HG02571 (cell line): ENCODE data around the gene C14orf119.

Source experiments
- ATAC-seq: cut with Tn5 transposase; IDR thresholded peaks from one replicate; pipeline ENCODE4 v1.9.1; 2021; ENCODE audit warnings: mild to moderate bottlenecking, moderate library complexity; ENCODE audit not compliant: unreplicated experiment

The C14orf119 gene

GRCh38 chr14:23124337-23124954, 29.1 kb downstream of the C14orf119 start:
- ATAC-seq, result no peak

DNA sequence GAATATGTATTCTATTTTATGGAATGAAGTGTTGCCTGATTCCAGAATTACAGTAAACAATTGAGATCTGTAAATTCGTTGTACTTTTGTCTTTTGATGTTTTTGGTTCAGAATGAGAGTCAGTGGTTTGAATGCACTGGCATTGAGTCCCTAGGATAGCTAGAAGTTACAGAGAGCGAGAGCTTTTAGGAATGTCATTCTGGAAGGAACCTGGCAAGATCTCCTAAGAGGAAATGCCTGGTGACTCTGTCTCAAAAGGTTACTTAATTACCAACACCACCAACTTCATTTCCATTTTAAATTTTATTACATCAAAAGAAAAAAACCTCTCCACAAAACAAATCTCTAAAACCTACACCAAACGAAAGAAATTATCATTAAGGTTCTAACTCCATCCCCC, 29.7 kb downstream of the C14orf119 start:
- ATAC-seq, result no peak

- no peak for ATAC-seq
Measured at GRCh38 chr14:23125933-23126524, 30.7 kb downstream of the C14orf119 start.

- no peak for ATAC-seq
Measured at GRCh38 chr14:23126548-23127278, 31.4 kb downstream of the C14orf119 start.

- ATAC-seq, result no peak
Measured at GRCh38 chr14:23127861-23128260, 32.6 kb downstream of the C14orf119 start.

DNA sequence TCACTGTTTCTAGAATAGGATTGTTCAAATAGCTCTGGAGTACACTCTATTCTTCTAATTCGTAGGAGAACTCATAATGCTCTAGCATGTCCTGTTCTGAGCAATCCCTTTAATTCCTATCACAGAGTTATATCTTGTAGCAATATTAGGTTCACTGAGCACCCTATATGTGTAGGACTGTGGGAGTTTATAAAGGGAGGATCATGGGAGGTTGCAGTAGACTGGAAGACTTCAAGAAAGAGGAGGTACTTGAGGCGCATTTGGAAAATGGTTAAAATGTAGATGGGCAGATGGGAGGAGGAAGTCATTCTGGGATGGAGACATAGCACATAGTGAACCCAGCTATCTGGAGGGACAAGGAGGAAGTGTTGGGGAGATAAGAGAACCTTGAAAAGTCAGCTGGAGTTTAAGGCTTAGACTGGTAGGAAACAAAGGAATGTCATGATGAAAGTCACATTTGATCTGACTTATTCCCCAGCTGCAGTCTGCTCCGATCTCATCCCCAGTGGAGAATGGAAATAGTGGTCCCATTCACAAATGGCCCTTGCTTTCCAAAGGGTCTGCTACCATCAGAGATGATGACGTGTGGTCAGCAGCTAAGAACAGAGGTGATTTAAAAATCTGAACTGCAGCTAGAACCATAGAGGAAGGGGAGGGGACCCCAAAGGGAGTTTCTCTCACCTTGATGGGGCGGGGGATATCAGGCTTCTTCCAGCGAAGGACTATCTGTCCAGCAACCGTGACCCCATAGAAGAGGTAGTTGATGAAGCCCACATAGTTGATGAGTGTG, 33.9 kb downstream of the C14orf119 start:
- no peak for ATAC-seq

DNA sequence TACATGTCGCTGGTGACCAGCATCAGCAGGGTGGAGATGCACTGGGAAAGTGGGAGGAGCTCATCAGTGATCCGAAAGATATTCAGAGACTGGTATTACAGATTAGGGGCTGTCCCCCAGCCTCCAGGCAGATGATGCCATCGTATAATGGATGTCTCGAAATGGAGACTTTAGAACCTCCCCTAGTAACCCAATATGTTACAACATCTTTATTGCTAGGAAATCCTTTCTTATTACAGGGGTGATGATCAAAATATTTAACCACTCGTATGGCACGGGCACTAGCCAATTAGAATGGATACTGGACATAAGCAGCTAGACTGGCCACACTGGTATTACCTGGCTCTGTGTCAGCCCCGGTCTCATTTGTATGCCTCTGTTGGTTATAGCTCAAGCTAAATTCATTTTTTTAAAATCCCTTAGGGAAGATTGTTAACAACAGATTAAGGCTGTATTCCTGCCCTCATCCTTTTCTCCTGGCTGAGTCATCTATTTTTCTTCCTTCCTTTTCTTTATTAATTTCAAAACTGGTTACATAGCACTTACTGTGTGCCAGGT, 34.5 kb downstream of the C14orf119 start:
- no peak for ATAC-seq

GRCh38 chr14:23130871-23131270, 35.6 kb downstream of the C14orf119 start:
- no peak for ATAC-seq

- ATAC-seq, result no peak
Measured at GRCh38 chr14:23131482-23131881, 36.2 kb downstream of the C14orf119 start.

DNA sequence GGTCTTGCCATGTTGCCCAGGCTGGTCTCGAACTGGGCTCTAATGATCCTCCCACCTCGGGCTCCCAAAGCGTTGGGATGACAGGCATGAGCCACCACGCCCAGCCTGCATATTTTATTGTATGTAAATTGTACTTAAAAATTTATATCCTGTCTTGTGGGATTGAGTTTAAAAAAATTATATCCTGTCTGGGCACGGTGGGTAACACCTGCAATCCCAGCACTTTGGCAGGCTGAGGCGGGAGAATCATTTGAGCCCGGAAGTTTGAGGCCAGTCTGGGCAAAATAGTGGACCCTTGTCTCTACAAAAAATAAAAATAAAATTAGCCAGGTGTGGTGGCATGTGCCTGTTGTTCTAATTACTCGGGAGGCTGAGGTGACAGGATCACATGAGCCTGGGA, 37.7 kb downstream of the C14orf119 start:
- no peak for ATAC-seq

DNA sequence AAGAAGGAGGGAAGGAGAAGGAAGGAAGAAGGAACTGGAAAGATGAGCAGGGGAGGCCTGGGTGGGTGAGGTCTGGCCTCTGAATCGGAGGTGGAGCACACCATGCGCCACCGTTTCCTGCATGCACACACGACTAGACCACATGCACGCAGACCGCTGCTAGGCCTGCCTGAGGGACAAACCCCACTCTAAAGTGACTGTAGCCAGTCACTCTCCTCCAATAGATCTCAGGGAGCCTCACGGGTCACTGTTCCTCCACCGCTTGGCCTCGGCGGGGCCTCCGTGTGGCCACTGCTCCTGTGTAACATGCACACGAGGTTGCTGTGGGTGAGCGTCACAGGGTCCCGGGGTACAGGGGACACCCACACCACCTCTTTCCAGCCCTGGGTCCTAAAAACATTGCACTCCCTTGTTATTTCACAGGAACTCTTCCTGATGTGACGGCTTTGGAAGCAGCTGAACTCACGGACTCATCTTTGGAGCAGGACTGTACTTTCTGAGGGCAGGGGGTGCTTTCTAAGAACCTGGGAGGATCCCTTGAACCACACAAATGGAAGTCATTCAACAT, 41.3 kb downstream of the C14orf119 start:
- ATAC-seq, result no peak

GRCh38 chr14:23137192-23137812, 42.0 kb downstream of the C14orf119 start:
- ATAC-seq, result no peak

GRCh38 chr14:23137813-23138535, 42.7 kb downstream of the C14orf119 start:
- ATAC-seq, result no peak

DNA sequence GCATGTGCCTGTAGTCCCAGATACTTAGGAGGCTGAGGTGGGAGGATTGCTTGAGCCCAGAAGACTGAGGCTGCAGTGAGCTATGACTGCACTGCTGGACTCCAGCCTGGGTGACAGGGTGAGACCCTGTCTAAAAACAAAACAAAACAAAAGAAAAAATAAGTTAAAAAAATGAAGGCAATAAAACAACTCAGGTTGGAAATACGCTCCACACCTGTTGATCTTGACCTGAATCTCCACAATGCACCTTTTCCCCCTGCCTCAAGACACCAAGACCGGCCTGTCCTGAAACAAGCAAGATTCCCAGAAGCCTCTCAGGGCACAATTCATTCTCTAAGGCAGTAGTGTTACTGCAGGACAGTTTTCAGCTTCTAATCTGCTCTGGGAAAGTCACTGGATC, 44.6 kb downstream of the C14orf119 start:
- no peak for ATAC-seq

DNA sequence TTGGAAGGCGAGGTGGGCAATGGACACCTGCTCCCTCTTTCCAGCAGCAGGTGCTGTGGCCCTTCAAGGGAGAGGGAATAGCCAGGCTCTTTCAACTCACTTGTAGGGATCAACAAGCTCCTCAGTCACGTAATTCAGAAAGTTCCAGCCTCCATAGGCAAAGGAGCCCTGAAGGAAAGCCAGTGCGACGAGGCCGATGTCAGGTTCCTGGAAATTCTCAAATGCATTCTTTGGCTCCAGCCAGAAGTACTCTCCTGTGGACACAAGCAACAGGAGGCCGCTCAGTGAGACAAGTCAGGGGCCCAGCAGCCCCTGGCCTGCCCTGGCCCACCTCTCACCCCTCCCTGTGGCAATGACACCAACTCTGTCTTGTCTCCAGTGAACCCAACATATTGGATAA, 45.1 kb downstream of the C14orf119 start:
- ATAC-seq, result no peak

DNA sequence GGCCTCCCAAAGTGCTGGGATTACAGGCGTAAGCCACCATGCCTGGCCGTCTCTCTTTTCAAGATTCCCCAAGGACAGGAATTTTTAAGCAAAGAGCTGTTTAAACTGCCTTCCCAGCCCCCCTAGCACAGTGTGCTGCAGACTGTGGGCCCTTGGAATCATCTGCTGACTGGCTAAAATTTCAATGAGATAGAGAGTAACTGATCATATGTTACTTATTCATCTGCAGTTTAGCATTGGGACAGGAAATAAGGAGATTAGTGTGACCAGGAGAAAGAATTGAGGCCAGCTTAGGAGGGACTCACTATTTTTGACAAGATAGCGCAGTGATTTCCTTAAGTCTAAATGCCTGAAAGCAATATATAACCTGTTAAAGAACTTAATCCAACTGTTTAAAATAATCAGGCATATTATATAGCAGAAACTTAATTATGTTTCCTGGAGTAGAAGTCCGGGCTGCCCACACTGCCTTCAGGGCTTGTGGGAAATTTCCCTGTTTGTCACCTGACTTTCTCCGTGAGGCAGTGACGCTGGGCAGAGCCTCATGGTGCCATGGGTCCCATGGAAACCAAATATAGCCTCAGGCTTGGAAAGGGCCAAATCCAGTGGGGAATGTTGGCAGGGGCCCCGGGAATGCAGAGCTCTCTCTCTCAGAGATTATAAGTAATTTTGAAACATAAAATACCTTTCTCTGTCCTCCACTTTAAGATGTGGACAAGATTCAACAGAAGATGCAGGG, 46.6 kb downstream of the C14orf119 start:
- no peak for ATAC-seq

- ATAC-seq, result no peak
Measured at GRCh38 chr14:23142826-23143225, 47.5 kb downstream of the C14orf119 start.

- ATAC-seq, result no peak
Measured at GRCh38 chr14:23143911-23144310, 48.6 kb downstream of the C14orf119 start.

- ATAC-seq, result no peak
Measured at GRCh38 chr14:23145794-23146350, 50.6 kb downstream of the C14orf119 start.
